ENCODE data around the gene NAA30. TPM values are rescaled to one million over a fixed set of nuclear protein-coding genes. Genes with fewer than 3 reads are reported as not detected.

Gene NAA30
- total RNA-seq, 1 experiment from 2014 or later, result 17.8 TPM

DNA sequence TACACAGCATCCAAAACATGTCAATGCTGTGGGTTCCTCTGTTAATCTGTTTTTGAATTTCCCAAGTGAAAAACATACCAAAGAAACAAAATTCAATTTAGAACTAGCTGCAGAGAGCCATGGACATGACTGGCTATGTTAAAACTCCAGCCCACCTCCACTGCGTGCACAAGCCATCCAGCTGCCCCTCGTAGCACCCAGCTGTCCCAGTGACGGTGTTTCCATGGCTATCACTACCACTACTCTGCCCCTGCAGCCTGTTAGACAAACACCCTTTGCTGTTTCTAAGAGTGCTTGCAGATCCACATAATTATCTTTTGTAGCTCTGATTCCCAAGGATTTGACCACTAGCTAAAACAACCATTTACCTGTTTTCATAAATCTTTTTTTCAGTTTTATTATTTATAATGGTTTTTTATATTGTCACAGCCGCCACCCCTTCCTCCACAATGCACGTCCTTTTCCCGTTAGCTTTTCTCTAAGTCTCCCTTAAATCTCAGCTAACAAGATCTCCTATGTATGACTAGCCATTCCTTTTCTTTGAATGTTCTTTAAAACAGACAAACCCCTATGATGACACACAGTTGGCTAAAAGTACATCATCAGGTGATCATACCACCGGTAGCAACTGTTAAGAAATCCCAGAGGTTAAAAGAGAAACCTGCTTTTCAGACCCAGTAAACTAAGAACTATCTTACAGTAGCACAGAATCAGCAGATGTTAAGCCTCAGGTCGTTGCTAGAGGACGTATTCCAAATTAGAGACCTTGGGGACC lies 37.8 kb upstream of the NAA30 start:
- ChIA-PET POLR2A (no interaction called here), CTCF (no interaction called here)
- no peak for DNase-seq (ENCODE audit: low spot score)
- H3K36me3 Mint-ChIP-seq, result no peaks in the 10 kb centered on the region
- H3K27ac Mint-ChIP-seq, result no peak overlapping the region
- peaks cover 8% of the 10 kb centered on the region; the same call in 1 of the 2 replicates for H3K9me3 Mint-ChIP-seq
- H3K4me1 Mint-ChIP-seq, result peaks cover 3% of the 10 kb centered on the region; the same call in 1 of the 2 replicates
- no peak overlapping the region for H3K4me3 Mint-ChIP-seq
- H3K27me3 Mint-ChIP-seq (ENCODE audit: low read depth), result peaks cover 3% of the 10 kb centered on the region; the same call in 1 of the 2 replicates
- ATAC-seq, result peak; percentile 26; the same call in 1 of the 2 replicates
- TF ChIP-seq, protein P1, sequence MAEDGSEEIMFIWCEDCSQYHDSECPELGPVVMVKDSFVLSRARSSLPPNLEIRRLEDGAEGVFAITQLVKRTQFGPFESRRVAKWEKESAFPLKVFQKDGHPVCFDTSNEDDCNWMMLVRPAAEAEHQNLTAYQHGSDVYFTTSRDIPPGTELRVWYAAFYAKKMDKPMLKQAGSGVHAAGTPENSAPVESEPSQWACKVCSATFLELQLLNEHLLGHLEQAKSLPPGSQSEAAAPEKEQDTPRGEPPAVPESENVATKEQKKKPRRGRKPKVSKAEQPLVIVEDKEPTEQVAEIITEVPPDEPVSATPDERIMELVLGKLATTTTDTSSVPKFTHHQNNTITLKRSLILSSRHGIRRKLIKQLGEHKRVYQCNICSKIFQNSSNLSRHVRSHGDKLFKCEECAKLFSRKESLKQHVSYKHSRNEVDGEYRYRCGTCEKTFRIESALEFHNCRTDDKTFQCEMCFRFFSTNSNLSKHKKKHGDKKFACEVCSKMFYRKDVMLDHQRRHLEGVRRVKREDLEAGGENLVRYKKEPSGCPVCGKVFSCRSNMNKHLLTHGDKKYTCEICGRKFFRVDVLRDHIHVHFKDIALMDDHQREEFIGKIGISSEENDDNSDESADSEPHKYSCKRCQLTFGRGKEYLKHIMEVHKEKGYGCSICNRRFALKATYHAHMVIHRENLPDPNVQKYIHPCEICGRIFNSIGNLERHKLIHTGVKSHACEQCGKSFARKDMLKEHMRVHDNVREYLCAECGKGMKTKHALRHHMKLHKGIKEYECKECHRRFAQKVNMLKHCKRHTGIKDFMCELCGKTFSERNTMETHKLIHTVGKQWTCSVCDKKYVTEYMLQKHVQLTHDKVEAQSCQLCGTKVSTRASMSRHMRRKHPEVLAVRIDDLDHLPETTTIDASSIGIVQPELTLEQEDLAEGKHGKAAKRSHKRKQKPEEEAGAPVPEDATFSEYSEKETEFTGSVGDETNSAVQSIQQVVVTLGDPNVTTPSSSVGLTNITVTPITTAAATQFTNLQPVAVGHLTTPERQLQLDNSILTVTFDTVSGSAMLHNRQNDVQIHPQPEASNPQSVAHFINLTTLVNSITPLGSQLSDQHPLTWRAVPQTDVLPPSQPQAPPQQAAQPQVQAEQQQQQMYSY (CRISPR knock-in tag; IDR thresholded peaks at IDR 0.05), result no peak
- TF ChIP-seq, protein P2, sequence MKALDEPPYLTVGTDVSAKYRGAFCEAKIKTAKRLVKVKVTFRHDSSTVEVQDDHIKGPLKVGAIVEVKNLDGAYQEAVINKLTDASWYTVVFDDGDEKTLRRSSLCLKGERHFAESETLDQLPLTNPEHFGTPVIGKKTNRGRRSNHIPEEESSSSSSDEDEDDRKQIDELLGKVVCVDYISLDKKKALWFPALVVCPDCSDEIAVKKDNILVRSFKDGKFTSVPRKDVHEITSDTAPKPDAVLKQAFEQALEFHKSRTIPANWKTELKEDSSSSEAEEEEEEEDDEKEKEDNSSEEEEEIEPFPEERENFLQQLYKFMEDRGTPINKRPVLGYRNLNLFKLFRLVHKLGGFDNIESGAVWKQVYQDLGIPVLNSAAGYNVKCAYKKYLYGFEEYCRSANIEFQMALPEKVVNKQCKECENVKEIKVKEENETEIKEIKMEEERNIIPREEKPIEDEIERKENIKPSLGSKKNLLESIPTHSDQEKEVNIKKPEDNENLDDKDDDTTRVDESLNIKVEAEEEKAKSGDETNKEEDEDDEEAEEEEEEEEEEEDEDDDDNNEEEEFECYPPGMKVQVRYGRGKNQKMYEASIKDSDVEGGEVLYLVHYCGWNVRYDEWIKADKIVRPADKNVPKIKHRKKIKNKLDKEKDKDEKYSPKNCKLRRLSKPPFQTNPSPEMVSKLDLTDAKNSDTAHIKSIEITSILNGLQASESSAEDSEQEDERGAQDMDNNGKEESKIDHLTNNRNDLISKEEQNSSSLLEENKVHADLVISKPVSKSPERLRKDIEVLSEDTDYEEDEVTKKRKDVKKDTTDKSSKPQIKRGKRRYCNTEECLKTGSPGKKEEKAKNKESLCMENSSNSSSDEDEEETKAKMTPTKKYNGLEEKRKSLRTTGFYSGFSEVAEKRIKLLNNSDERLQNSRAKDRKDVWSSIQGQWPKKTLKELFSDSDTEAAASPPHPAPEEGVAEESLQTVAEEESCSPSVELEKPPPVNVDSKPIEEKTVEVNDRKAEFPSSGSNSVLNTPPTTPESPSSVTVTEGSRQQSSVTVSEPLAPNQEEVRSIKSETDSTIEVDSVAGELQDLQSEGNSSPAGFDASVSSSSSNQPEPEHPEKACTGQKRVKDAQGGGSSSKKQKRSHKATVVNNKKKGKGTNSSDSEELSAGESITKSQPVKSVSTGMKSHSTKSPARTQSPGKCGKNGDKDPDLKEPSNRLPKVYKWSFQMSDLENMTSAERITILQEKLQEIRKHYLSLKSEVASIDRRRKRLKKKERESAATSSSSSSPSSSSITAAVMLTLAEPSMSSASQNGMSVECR (CRISPR knock-in tag; IDR thresholded peaks at IDR 0.05; ENCODE audit: borderline replicate concordance), result no peak
- TF ChIP-seq CREB1 (CRISPR knock-in tag; IDR thresholded peaks at IDR 0.05) (no peak), ELF4 (CRISPR knock-in tag; IDR thresholded peaks at IDR 0.05; ENCODE audit: low read depth) (no peak), TCF7 (CRISPR knock-in tag; IDR thresholded peaks at IDR 0.05; ENCODE audit: low read depth) (no peak), TEAD4 (CRISPR knock-in tag; IDR thresholded peaks at IDR 0.05) (no peak), OVOL2 (CRISPR knock-in tag; IDR thresholded peaks at IDR 0.05; ENCODE audit: borderline replicate concordance) (no peak), NFATC4 (CRISPR knock-in tag; IDR thresholded peaks at IDR 0.05) (no peak), ZNF423 (CRISPR knock-in tag; IDR thresholded peaks at IDR 0.05) (no peak), ZNF671 (CRISPR knock-in tag; IDR thresholded peaks at IDR 0.05) (no peak)
- TF ChIP-seq, protein P3, sequence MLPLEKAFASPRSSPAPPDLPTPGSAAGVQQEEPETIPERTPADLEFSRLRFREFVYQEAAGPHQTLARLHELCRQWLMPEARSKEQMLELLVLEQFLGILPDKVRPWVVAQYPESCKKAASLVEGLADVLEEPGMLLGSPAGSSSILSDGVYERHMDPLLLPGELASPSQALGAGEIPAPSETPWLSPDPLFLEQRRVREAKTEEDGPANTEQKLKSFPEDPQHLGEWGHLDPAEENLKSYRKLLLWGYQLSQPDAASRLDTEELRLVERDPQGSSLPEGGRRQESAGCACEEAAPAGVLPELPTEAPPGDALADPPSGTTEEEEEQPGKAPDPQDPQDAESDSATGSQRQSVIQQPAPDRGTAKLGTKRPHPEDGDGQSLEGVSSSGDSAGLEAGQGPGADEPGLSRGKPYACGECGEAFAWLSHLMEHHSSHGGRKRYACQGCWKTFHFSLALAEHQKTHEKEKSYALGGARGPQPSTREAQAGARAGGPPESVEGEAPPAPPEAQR (CRISPR knock-in tag; IDR thresholded peaks at IDR 0.05), result no peak
- TF ChIP-seq, protein P4, sequence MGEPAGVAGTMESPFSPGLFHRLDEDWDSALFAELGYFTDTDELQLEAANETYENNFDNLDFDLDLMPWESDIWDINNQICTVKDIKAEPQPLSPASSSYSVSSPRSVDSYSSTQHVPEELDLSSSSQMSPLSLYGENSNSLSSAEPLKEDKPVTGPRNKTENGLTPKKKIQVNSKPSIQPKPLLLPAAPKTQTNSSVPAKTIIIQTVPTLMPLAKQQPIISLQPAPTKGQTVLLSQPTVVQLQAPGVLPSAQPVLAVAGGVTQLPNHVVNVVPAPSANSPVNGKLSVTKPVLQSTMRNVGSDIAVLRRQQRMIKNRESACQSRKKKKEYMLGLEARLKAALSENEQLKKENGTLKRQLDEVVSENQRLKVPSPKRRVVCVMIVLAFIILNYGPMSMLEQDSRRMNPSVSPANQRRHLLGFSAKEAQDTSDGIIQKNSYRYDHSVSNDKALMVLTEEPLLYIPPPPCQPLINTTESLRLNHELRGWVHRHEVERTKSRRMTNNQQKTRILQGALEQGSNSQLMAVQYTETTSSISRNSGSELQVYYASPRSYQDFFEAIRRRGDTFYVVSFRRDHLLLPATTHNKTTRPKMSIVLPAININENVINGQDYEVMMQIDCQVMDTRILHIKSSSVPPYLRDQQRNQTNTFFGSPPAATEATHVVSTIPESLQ (CRISPR knock-in tag; IDR thresholded peaks at IDR 0.05), result no peak
- TF ChIP-seq, protein P5, sequence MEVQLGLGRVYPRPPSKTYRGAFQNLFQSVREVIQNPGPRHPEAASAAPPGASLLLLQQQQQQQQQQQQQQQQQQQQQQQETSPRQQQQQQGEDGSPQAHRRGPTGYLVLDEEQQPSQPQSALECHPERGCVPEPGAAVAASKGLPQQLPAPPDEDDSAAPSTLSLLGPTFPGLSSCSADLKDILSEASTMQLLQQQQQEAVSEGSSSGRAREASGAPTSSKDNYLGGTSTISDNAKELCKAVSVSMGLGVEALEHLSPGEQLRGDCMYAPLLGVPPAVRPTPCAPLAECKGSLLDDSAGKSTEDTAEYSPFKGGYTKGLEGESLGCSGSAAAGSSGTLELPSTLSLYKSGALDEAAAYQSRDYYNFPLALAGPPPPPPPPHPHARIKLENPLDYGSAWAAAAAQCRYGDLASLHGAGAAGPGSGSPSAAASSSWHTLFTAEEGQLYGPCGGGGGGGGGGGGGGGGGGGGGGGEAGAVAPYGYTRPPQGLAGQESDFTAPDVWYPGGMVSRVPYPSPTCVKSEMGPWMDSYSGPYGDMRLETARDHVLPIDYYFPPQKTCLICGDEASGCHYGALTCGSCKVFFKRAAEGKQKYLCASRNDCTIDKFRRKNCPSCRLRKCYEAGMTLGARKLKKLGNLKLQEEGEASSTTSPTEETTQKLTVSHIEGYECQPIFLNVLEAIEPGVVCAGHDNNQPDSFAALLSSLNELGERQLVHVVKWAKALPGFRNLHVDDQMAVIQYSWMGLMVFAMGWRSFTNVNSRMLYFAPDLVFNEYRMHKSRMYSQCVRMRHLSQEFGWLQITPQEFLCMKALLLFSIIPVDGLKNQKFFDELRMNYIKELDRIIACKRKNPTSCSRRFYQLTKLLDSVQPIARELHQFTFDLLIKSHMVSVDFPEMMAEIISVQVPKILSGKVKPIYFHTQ (CRISPR knock-in tag; IDR thresholded peaks at IDR 0.05), result no peak
- TF ChIP-seq, protein P6, sequence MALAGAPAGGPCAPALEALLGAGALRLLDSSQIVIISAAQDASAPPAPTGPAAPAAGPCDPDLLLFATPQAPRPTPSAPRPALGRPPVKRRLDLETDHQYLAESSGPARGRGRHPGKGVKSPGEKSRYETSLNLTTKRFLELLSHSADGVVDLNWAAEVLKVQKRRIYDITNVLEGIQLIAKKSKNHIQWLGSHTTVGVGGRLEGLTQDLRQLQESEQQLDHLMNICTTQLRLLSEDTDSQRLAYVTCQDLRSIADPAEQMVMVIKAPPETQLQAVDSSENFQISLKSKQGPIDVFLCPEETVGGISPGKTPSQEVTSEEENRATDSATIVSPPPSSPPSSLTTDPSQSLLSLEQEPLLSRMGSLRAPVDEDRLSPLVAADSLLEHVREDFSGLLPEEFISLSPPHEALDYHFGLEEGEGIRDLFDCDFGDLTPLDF (CRISPR knock-in tag; IDR thresholded peaks at IDR 0.05), result no peak
- TF ChIP-seq, protein P7, sequence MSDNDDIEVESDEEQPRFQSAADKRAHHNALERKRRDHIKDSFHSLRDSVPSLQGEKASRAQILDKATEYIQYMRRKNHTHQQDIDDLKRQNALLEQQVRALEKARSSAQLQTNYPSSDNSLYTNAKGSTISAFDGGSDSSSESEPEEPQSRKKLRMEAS (CRISPR knock-in tag; IDR thresholded peaks at IDR 0.05), result no peak
- TF ChIP-seq, protein P8, sequence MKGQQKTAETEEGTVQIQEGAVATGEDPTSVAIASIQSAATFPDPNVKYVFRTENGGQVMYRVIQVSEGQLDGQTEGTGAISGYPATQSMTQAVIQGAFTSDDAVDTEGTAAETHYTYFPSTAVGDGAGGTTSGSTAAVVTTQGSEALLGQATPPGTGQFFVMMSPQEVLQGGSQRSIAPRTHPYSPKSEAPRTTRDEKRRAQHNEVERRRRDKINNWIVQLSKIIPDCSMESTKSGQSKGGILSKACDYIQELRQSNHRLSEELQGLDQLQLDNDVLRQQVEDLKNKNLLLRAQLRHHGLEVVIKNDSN (CRISPR knock-in tag; IDR thresholded peaks at IDR 0.05), result no peak
- TF ChIP-seq, protein P9, sequence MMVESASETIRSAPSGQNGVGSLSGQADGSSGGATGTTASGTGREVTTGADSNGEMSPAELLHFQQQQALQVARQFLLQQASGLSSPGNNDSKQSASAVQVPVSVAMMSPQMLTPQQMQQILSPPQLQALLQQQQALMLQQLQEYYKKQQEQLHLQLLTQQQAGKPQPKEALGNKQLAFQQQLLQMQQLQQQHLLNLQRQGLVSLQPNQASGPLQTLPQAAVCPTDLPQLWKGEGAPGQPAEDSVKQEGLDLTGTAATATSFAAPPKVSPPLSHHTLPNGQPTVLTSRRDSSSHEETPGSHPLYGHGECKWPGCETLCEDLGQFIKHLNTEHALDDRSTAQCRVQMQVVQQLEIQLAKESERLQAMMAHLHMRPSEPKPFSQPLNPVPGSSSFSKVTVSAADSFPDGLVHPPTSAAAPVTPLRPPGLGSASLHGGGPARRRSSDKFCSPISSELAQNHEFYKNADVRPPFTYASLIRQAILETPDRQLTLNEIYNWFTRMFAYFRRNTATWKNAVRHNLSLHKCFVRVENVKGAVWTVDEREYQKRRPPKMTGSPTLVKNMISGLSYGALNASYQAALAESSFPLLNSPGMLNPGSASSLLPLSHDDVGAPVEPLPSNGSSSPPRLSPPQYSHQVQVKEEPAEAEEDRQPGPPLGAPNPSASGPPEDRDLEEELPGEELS (CRISPR knock-in tag; IDR thresholded peaks at IDR 0.05), result no peak
